HG02970 (cell line): ENCODE measurements around the gene MLXIP.
"Not testable (repeated sequence)": the region's sequence is repeated elsewhere in the genome, so short reads cannot be mapped to it uniquely, and the experiment has no call there.

ENCODE experiments used
- ATAC-seq: cut with Tn5 transposase; IDR thresholded peaks from one replicate; pipeline ENCODE4 v1.9.1; 2021; ENCODE audit warnings: mild to moderate bottlenecking, moderate library complexity, moderate number of reproducible peaks; ENCODE audit not compliant: unreplicated experiment, low FRiP score

The MLXIP gene

GRCh38 chr12:122078141-122079032, at the start of gene MLXIP:
TSS of gene MLXIP (plus strand) at chr12:122078756. CDS start at chr12:122078854, 98 bp downstream.
- ATAC-seq: peak; percentile 76

GRCh38 chr12:122028905-122029560, 49.5 kb upstream of the MLXIP start:
- no peak for ATAC-seq

- ATAC-seq: no peak
Observed at GRCh38 chr12:122029620-122030423, 48.7 kb upstream of the MLXIP start.

GRCh38 chr12:122030424-122031035, 48.0 kb upstream of the MLXIP start:
- no peak for ATAC-seq

- no peak for ATAC-seq
Observed at GRCh38 chr12:122031342-122032216, 47.0 kb upstream of the MLXIP start.

GRCh38 chr12:122032580-122032979, 46.0 kb upstream of the MLXIP start:
- ATAC-seq: no peak

- no peak for ATAC-seq
Observed at GRCh38 chr12:122035292-122035691, 43.3 kb upstream of the MLXIP start.

- ATAC-seq: no peak
Observed at GRCh38 chr12:122036153-122036552, 42.4 kb upstream of the MLXIP start.

GRCh38 chr12:122040579-122041386, 37.8 kb upstream of the MLXIP start:
- ATAC-seq: no peak

- ATAC-seq: not testable (repeated sequence)
Observed at GRCh38 chr12:122041458-122041857, 37.1 kb upstream of the MLXIP start.

GRCh38 chr12:122042910-122043309, 35.6 kb upstream of the MLXIP start:
- no peak for ATAC-seq

GRCh38 chr12:122043476-122043875, 35.1 kb upstream of the MLXIP start:
- no peak for ATAC-seq

GRCh38 chr12:122045262-122045661, 33.3 kb upstream of the MLXIP start:
- no peak for ATAC-seq

GRCh38 chr12:122046145-122046544, 32.4 kb upstream of the MLXIP start:
- no peak for ATAC-seq

GRCh38 chr12:122048151-122048550, 30.4 kb upstream of the MLXIP start:
- no peak for ATAC-seq

GRCh38 chr12:122049827-122050226, 28.7 kb upstream of the MLXIP start:
- no peak for ATAC-seq

- ATAC-seq: no peak
Observed at GRCh38 chr12:122050706-122051105, 27.9 kb upstream of the MLXIP start.

GRCh38 chr12:122051231-122051876, 27.2 kb upstream of the MLXIP start:
- ATAC-seq: no peak
